HG02852 (cell line): ENCODE results near the gene XIRP1.
"Not testable (repeated sequence)": the region's sequence is repeated elsewhere in the genome, so short reads cannot be mapped to it uniquely, and the experiment has no call there.

Experiments
- ATAC-seq: cut with Tn5 transposase; IDR thresholded peaks from one replicate; pipeline ENCODE4 v1.9.1; 2021; ENCODE audit warnings: mild to moderate bottlenecking, moderate library complexity; ENCODE audit not compliant: unreplicated experiment

The XIRP1 gene

GRCh38 chr3:39192490-39193092 is at the start of gene XIRP1:
TSS of gene XIRP1 (minus strand) at chr3:39192595. CDS start at chr3:39189445, 3,150 bp downstream.
- ATAC-seq = no peak

DNA sequence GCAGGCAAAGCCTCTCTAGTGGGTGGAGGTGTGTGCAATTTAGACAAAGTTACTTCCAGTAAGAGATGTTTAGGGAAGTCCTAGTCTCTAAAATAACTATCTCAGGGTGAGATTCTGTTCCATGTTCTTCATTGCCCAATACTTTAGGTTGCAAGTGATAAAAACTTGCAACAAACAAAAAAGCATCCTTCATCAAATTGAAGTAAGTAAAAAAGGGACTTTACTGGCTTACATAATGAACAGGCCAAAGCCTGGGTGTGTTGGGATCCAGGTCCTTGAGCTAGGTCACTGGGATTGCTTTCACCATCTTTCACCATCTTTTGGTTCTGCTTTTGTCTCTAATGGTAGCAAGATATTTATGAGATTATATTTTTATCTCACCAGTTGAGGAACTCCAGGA is 49.2 kb upstream of the XIRP1 start:
- no peak for ATAC-seq

DNA sequence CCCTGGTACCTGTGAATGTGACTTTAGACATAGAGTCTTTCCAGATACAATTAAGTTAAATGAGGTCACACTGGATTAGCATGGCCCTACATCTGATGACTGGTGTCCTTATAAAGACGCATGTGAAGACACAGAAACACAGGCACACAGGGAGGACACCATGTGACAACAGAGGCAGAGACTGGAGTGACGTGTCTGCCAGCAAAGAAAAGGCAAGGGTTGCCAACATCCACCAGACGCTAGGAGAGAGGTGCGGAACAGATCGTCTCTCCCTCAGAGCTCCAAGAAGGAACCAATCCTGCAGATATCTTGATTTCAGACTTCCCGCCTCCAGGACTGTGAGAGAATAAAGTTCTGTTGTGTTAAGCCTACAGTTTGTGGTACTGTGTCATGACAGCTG is 44.6 kb upstream of the XIRP1 start:
- no peak for ATAC-seq

DNA sequence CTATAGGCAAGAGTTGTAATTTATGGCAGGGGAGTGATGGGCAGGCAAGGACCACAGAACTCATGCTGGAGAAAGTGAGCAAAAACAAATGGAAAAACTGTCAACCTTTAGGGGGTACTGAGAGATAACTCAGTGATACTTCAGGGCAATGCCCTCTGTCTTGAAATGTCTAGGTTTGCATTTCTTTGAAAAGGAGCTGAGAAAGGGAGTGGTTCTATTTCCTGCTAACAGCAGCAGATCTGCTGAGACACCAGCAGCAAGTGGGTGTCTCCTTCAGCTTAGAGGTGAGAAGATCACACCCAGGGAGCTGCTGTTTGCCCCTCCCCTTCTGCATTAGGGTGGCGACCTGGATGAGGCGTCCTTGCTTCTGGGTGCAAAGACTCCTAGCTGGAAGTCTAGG is 42.3 kb upstream of the XIRP1 start:
- no peak for ATAC-seq

DNA sequence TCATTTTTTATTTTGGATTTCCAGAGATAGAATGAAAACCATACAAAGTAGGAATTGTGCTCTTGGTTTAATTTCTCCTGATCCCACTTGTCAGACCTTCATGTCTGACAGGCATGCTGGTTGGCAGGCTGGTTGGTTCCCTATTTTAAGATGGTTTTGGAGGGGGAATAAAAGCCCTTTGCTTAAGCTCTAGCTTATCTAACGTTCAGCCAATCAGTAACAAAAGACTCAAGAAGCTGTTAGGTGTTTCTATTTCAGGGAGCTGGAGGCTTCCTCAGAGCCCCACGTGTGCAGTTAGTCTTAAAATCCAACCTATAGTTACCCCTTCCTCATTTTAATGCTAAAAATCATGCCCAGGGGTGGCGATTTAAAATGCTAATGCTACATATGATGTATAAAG is 40.5 kb upstream of the XIRP1 start:
- ATAC-seq = no peak

DNA sequence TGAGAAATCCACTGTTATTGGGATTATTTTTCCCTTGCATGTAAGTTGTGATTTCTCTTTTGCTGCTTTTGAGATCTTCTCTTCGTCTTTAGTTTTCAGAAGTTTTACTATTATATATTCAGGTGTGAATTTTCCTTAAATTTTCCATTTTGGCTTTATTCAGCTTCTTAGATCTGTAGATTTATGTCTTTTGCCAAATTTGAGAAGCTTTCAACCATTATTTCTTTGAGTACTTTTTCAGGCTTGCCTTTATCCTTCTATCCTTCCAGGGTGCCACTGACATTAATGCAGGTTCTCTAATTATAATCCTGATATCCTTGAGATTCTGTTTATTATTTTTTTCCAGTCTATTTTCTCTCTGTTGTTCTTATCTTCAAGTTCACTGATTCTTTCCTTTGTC is 38.1 kb upstream of the XIRP1 start:
- no peak for ATAC-seq

DNA sequence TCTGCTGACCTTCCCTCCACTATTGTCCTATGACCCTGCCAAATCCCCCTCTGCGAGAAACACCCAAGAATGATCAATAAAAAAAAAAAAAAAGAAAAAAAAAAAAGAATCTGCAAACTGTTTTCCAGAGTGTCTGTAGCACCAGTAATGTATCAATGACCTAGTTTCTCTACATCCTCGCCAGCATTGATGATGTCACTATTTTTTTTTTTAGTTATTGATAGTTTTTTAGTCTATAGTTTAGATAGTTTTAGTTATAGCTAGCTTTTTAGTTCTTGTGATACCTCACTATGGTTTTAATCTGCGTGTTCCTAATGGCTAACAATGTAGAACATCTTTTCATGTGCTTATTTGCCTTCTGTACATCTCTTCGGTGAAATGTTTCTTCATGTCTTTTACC is 36.1 kb upstream of the XIRP1 start:
- ATAC-seq = no peak

DNA sequence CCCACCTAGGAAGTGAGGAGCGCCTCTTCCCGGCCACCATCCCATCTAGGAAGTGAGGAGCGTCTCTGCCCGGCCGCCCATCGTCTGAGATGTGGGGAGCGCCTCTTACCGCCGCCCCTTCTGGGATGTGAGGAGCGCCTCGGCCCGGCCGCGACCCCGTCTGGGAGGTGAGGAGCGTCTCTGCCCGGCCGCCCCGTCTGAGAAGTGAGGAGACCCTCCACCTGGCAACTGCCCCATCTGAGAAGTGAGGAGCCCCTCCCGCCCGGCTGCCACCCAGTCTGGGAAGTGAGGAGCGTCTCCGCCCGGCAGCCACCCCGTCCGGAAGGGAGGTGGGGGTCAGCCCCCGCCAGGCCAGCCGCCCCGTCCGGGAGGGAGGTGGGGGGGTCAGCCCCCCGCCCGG is 35.2 kb upstream of the XIRP1 start:
- ATAC-seq = not testable (repeated sequence)

- no peak for ATAC-seq
Observed at GRCh38 chr3:39226106-39226741, 33.8 kb upstream of the XIRP1 start.

GRCh38 chr3:39224288-39224687 is 31.9 kb upstream of the XIRP1 start:
- no peak for ATAC-seq

GRCh38 chr3:39222939-39223338 is 30.5 kb upstream of the XIRP1 start:
- no peak for ATAC-seq

- no peak for ATAC-seq
Observed at GRCh38 chr3:39222462-39222861, 30.1 kb upstream of the XIRP1 start.

DNA sequence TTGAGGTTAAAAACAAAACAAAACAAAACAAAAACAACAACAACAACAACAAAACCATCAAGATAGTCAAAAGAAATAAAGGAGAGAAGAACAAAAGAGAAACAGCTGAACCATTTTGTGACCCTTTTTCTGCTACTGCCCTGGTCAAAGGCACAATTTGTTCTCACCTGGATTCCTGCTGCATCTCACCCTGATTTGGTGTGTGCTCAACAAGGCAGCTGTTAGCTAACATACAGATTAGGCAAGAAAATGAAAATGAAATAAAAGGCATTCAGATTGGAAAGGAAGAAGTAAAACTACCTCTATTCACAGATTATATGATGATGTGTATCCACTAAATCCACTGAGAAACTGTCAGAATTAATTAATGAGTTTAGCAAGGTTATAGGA is 28.7 kb upstream of the XIRP1 start:
- ATAC-seq = peak; percentile 24

- peak; percentile 42 for ATAC-seq
Observed at GRCh38 chr3:39220407-39221140, 28.2 kb upstream of the XIRP1 start.

DNA sequence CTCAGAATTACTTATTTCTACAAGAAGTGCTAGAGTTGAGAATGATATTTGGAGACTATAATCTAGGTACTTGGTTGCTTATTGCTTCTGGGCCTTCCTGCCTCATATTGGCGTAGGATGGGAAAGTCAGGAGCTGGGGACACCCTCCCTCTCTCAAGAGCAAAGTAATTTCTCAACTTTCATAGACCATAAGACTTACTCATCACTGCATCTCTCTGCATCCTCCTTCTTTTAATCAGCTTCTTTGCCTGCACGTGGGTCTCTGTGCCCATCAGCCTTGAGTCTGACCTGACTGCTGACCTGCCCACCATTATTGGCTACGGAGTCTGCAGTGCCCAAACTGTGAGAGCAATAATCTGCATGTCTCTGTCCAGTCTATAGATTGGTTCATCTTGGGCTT is 27.3 kb upstream of the XIRP1 start:
- ATAC-seq = no peak

DNA sequence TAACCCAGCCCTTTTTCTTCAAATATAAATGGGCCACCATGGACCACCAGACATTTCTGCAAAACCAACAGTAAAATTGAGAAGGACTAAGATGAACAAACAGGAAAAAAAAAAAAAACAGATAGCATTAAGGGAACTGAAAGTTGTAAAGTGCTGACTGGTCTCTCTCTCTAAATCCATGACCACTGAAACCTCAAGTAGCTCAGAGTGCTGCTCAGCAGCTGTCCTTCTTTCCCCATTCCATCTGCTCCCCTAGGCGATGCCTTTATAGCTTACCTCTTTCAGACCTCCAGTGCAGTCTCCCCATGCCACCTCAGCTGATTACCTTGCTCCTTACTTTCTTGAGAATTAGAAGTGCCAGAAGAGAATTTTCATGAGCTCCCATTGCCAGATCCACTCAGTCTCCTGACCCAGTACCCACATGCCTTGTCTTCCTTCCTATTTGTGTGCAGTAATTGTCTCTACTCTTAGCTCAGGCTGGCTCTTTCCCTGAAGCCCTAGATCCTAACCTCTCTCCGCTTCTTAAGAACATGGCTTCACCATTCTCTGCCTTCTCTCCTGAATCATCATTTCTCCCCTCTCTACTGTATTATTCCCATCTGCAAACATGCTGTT is 23.9 kb upstream of the XIRP1 start:
- peak; percentile 93 for ATAC-seq

GRCh38 chr3:39213613-39214012 is 21.2 kb upstream of the XIRP1 start:
- ATAC-seq = no peak

- ATAC-seq = no peak
Observed at GRCh38 chr3:39212665-39213064, 20.3 kb upstream of the XIRP1 start.

DNA sequence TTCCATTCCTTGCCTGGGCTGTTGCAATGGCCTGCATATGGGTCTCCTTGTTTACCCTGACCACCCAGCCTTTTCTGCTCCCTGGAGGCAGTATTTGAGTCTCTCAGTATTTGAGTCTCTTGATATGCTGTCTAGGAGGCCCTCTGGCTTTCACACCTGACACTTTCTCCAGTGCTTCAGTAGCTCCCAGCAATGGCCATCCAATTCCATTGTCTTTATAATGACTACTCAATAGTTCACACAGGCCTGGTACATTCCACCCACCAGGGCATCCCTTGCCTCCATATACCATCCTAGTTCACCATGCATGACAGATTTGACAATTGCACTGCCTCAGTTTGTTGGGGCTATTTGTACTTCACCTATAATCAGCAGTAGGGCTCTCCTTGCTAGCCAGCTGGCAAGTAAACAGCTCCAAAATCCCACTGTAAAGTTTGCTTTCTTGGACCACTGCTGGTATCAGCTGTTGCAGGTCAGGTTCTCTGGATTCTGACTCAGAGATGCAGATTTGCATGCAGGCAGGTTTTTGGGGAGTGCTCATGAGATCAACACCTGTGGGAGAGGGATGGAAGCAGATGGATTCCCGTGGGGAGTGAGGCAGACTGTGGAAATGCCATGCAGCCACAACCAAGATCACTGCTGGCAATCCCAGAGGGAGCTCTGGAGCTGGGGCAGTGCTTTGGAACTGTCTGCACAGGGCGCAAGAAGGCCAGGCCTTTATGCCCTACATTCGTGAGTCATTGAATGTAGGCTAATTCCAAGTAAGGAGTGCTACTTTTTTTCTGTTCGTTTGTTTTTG is 19.1 kb upstream of the XIRP1 start:
- ATAC-seq = no peak

DNA sequence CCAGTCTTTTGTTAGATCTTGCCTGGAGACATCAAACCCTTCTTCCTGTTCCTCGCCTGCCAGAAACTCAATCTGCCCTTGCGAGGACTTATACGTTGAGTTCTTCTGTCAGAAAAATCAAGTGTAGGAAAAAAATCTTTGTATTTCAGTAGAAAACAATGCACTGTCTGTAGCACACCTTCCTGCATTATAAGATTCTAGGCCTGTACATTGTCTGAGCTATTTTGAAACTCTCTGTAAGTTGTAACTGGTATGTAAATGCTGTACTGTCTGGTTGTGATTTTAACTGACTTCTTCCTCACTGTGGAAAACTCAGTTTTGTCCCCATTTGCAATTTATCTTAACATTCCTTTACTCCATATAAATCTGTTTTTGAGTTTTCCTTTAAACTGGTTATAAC is 17.7 kb upstream of the XIRP1 start:
- ATAC-seq = no peak

DNA sequence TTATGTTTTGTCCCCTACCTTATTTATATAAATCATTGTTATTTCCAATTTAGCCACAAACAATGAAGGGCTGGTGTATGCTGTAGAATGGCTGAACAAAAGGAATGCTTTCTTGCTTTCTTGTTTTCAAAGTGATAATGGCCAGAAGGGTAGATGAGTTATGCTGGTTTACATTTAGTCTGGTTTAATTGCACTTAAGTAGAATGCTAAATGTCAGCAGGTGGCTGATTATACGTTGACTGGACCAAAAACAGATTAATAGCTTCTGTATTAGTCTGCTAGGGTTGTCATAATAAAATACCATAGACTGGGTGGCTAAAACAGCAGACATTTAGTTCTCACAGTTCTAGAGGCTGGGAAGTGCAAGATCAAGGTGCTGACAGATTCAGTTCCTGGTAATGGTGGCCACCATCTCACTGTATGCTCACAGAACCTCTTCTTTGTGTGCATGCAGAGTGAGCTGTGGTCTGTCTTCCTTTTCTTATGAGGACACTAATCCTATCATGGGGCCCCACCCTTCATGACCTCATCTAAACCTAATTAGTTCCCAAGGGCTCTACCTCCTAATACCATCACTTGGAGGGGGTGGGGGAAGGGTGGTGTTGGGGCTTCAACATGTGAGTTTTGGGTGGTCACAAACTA is 17.1 kb upstream of the XIRP1 start:
- ATAC-seq = no peak
